Measurements from ENCODE around the gene POU2F3. TPM values are rescaled to one million over a fixed set of nuclear protein-coding genes. Genes with fewer than 3 reads are reported as not detected.

The POU2F3 gene
- polyA plus RNA-seq, 1 donor (not counting 4 experiments of a cell fraction or from before 2014, with no cell fraction given): 0.96 TPM

DNA sequence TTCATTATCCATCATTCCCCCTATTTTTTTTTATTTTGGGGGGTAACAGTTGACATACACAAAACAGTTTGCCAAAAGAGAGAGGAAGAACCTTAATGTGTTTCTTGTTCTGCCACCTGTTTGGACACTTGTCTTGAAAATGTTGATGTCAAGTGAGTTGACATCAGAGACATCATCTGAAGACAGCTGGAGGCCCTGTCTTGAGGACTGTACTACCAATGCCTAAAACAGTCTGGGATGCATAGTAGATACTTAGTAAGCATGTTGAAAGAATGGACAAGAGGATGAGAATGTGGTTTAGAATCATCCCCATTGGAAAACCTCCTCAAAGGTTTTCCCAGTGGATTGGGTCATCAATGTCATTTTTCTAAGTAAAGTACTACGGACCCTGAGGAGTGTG is 93.9 kb downstream of the POU2F3 start:
- peaks cover 8% of the 10 kb centered on the region for H4K20me1 ChIP-seq (ENCODE audit: control insufficient read depth, extremely low read depth, insufficient read depth, low read length)
- peaks cover 46% of the 10 kb centered on the region for H3K4me1 ChIP-seq (ENCODE audit: control insufficient read depth, extremely low read depth, insufficient read depth, low read length)

DNA sequence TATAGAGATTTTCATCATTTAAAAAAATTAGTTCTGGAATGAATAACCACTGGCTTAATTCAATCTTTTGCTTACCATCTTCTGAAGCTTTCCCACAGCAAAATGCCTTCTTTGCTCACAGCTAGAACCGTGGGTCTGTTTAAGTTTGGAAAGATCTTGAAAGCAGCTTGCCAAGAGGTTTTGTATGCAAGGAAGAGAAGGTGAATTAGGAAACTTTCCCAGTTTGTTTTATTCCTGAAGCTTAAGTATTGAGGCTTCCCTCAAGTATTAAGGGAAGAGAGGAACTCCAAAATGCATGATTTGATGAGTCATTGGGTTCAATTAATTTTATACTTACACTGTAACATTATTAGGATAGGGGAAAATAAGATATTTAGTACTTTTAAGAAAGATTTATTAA is 94.4 kb downstream of the POU2F3 start:
- DNase-seq (ENCODE audit: low read depth, low spot score) (no peak), FAIRE-seq (no peak)
- Histone ChIP-seq H2AFZ (ENCODE audit: control insufficient read depth, low read length) (no peak overlapping the region), H3K27me3 (ENCODE audit: control insufficient read depth, extremely low read depth, insufficient read depth, low read length) (no peaks in the 10 kb centered on the region), H4K20me1 (ENCODE audit: control insufficient read depth, extremely low read depth, insufficient read depth, low read length) (peaks cover 9% of the 10 kb centered on the region), H3K79me2 (ENCODE audit: control insufficient read depth, insufficient read depth, low read length) (peaks cover 25% of the 10 kb centered on the region), H3K9ac (ENCODE audit: control insufficient read depth, extremely low read depth, insufficient read depth, low read length) (no peak overlapping the region), H3K9me3 (ENCODE audit: control insufficient read depth, low read depth, low read length) (no peaks in the 10 kb centered on the region), H3K4me2 (ENCODE audit: control insufficient read depth, extremely low read depth, insufficient read depth, low read depth, low read length) (no peak overlapping the region), H3K36me3 (ENCODE audit: control insufficient read depth in 2 of 2, extremely low read depth in 1 of 2, insufficient read depth in 2 of 2, low read length in 2 of 2) (peaks cover 3 to 7% of the 10 kb centered on the region in 2 experiments), H3K4me1 (ENCODE audit: control insufficient read depth, extremely low read depth, insufficient read depth, low read length) (peaks cover 51% of the 10 kb centered on the region), H3K4me3 (ENCODE audit: control insufficient read depth in 2 of 3, extremely low read depth in 1 of 3, insufficient read depth in 2 of 3, low read depth in 1 of 3, low read length in 3 of 3) (no peak overlapping the region), H3K27ac (ENCODE audit: control insufficient read depth, insufficient read depth, low read length) (no peak overlapping the region), H3K9me1 (ENCODE audit: control insufficient read depth, extremely low read depth, insufficient read depth, low read length) (no peaks in the 10 kb centered on the region)
- dilution Hi-C loops (cut with MboI; ENCODE audit: extremely low pct_ligation_motif_present, low sequenced_read_pairs): no loop called here
- TF ChIP-seq, protein P1, sequence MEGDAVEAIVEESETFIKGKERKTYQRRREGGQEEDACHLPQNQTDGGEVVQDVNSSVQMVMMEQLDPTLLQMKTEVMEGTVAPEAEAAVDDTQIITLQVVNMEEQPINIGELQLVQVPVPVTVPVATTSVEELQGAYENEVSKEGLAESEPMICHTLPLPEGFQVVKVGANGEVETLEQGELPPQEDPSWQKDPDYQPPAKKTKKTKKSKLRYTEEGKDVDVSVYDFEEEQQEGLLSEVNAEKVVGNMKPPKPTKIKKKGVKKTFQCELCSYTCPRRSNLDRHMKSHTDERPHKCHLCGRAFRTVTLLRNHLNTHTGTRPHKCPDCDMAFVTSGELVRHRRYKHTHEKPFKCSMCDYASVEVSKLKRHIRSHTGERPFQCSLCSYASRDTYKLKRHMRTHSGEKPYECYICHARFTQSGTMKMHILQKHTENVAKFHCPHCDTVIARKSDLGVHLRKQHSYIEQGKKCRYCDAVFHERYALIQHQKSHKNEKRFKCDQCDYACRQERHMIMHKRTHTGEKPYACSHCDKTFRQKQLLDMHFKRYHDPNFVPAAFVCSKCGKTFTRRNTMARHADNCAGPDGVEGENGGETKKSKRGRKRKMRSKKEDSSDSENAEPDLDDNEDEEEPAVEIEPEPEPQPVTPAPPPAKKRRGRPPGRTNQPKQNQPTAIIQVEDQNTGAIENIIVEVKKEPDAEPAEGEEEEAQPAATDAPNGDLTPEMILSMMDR (optimal IDR thresholded peaks at IDR 0.05 in 1 of 3, IDR thresholded peaks at IDR 0.05 in 1 of 3, conservative IDR thresholded peaks at IDR 0.05 in 1 of 3; ENCODE audit: extremely low read depth in 1 of 3, insufficient read depth in 2 of 3, low read length in 3 of 3): no peak
- TF ChIP-seq EZH2 (IDR thresholded peaks at IDR 0.05; ENCODE audit: low read length): no peak

More for the DNA sequence above, 93.9 kb downstream of the POU2F3 start:
- H3K4me2 ChIP-seq (ENCODE audit: control insufficient read depth, extremely low read depth, insufficient read depth, low read depth, low read length): no peak overlapping the region
- DNase-seq (ENCODE audit: low read depth, low spot score) (no peak), FAIRE-seq (no peak)
- no peak for TF ChIP-seq EZH2 (IDR thresholded peaks at IDR 0.05; ENCODE audit: low read length)
- TF ChIP-seq, protein P1 (optimal IDR thresholded peaks at IDR 0.05 in 1 of 3, IDR thresholded peaks at IDR 0.05 in 1 of 3, conservative IDR thresholded peaks at IDR 0.05 in 1 of 3; ENCODE audit: extremely low read depth in 1 of 3, insufficient read depth in 2 of 3, low read length in 3 of 3): no peak
- H3K36me3 ChIP-seq (ENCODE audit: control insufficient read depth in 2 of 2, extremely low read depth in 1 of 2, insufficient read depth in 2 of 2, low read length in 2 of 2): peaks cover 3 to 7% of the 10 kb centered on the region in 2 experiments
- H3K9me3 ChIP-seq (ENCODE audit: control insufficient read depth, low read depth, low read length): no peaks in the 10 kb centered on the region
- H2AFZ ChIP-seq (ENCODE audit: control insufficient read depth, low read length): no peak overlapping the region
- dilution Hi-C loops (cut with MboI; ENCODE audit: extremely low pct_ligation_motif_present, low sequenced_read_pairs): no loop called here
- H3K9ac ChIP-seq (ENCODE audit: control insufficient read depth, extremely low read depth, insufficient read depth, low read length): no peak overlapping the region
- H3K9me1 ChIP-seq (ENCODE audit: control insufficient read depth, extremely low read depth, insufficient read depth, low read length): no peaks in the 10 kb centered on the region
- peaks cover 21% of the 10 kb centered on the region for H3K79me2 ChIP-seq (ENCODE audit: control insufficient read depth, insufficient read depth, low read length)
- no peak overlapping the region for H3K27ac ChIP-seq (ENCODE audit: control insufficient read depth, insufficient read depth, low read length)
- H3K4me3 ChIP-seq (ENCODE audit: control insufficient read depth in 2 of 3, extremely low read depth in 1 of 3, insufficient read depth in 2 of 3, low read depth in 1 of 3, low read length in 3 of 3): no peak overlapping the region
- H3K27me3 ChIP-seq (ENCODE audit: control insufficient read depth, extremely low read depth, insufficient read depth, low read length): no peaks in the 10 kb centered on the region

Data from keratinocyte (primary cell).